Esophagus muscularis mucosa (tissue), 3 donors: Measurements from ENCODE around the gene NDEL1.

Experiments used
- POLR2A ChIP-seq: fragments of 450-650 bp; IDR thresholded peaks from one replicate; pipeline ENCODE4 v1.6.1; 2017; ENCODE audit warnings: antibody characterized with exemption, moderate library complexity, mild to moderate bottlenecking, low read depth
- POLR2AphosphoS5 ChIP-seq, 2 donors: sonication (generic); formaldehyde crosslinking; IDR thresholded peaks; one replicate each; pipeline ENCODE4 v1.6.1; 2017; ENCODE audit warnings: antibody characterized with exemption in 2 of 2
- TF ChIP-seq, protein P1 (sequence below), 3 experiments: fragments of 200-600 bp in 2 of 3; fragments of 450-650 bp in 1 of 3; sonication (generic) in 2 of 3; IDR thresholded peaks; one replicate each; pipeline ENCODE4 v1.5.1; 2017 to 2019; ENCODE audit warnings: antibody characterized with exemption in 3 of 3, mild to moderate bottlenecking in 2 of 3, moderate library complexity in 1 of 3

DNA sequence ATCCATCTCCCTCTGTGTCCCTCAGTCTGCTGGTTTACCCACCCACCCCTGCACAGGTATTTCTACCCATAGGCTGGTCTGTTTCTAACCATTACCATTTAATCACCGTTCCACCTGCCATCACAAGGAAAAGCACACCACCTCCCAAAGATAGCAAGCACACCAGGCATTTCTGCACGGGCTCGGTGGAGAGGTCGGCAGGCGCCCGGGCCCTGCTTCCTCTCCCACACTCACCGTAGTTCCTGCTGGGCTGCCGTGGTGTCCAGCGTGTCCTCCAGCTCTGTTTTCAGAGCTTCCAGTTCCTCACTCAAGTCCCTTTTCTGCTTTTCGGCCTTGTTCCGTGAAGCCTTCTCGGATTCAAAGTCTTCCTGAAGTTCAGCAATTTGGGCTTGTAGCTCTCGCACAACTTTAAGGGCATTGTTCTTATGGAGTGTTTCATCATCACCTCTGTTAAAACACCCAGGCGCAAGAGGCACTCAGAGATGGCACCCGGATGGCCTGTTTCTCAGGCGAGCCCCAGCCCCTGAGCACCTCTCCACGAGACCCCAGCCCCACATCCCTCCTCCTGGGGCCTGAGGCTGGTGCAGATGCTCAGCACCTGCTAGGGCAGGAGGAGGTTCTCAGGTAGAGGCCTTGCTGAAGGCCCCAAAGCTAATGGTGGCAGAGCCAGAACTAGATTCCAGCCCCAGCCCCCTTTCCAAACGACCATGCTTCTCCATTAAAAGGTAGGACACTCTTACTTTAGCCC lies 69.0 kb downstream of the NDEL1 start:
- TF ChIP-seq, protein P1, sequence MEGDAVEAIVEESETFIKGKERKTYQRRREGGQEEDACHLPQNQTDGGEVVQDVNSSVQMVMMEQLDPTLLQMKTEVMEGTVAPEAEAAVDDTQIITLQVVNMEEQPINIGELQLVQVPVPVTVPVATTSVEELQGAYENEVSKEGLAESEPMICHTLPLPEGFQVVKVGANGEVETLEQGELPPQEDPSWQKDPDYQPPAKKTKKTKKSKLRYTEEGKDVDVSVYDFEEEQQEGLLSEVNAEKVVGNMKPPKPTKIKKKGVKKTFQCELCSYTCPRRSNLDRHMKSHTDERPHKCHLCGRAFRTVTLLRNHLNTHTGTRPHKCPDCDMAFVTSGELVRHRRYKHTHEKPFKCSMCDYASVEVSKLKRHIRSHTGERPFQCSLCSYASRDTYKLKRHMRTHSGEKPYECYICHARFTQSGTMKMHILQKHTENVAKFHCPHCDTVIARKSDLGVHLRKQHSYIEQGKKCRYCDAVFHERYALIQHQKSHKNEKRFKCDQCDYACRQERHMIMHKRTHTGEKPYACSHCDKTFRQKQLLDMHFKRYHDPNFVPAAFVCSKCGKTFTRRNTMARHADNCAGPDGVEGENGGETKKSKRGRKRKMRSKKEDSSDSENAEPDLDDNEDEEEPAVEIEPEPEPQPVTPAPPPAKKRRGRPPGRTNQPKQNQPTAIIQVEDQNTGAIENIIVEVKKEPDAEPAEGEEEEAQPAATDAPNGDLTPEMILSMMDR (IDR thresholded peaks at IDR 0.05), result no peak
- TF ChIP-seq POLR2A (no peak), POLR2AphosphoS5 (IDR thresholded peaks at IDR 0.05) (no peak)
